ENCODE measurements around the gene KRTAP29-1.
A peak's percentile ranks its signal among the peaks of the same experiment; 100 is the strongest.

Gene KRTAP29-1

GRCh38 chr17:41327411-41328120, 24.9 kb upstream of the KRTAP29-1 start:
- DNase-seq = no peak

- DNase-seq = no peak
Measured at GRCh38 chr17:41326173-41327145, 23.8 kb upstream of the KRTAP29-1 start.

GRCh38 chr17:41325611-41326010, 23.0 kb upstream of the KRTAP29-1 start:
- DNase-seq = no peak

- no peak for DNase-seq
Measured at GRCh38 chr17:41325126-41325525, 22.5 kb upstream of the KRTAP29-1 start.

- DNase-seq = no peak
Measured at GRCh38 chr17:41324180-41325075, 21.8 kb upstream of the KRTAP29-1 start.

- no peak for DNase-seq
Measured at GRCh38 chr17:41322903-41323895, 20.5 kb upstream of the KRTAP29-1 start.

- DNase-seq = peak; percentile 64
Measured at GRCh38 chr17:41322094-41322902, 19.6 kb upstream of the KRTAP29-1 start.

- no peak for DNase-seq
Measured at GRCh38 chr17:41318231-41318630, 15.6 kb upstream of the KRTAP29-1 start.

- DNase-seq = no peak
Measured at GRCh38 chr17:41315814-41316445, 13.3 kb upstream of the KRTAP29-1 start.

GRCh38 chr17:41315204-41315794, 12.6 kb upstream of the KRTAP29-1 start, which contains the start of gene KRTAP17-1:
KRTAP17-1 (minus strand) TSS chr17:41315710; CDS start chr17:41315650, 60 bp downstream.
- DNase-seq = no peak

GRCh38 chr17:41311111-41311510, 8.5 kb upstream of the KRTAP29-1 start:
- no peak for DNase-seq

- DNase-seq = no peak
Measured at GRCh38 chr17:41308918-41309359, 6.3 kb upstream of the KRTAP29-1 start, which contains the start of gene KRTAP16-1. KRTAP16-1 (minus strand) TSS chr17:41309309; CDS start chr17:41309253, 56 bp downstream.

- peak; percentile 95 for DNase-seq
Measured at GRCh38 chr17:41308251-41308917, 5.7 kb upstream of the KRTAP29-1 start.

- peak; percentile 89 for DNase-seq
Measured at GRCh38 chr17:41307647-41308046, 5.0 kb upstream of the KRTAP29-1 start.

GRCh38 chr17:41304091-41304490, 1.4 kb upstream of the KRTAP29-1 start:
- no peak for DNase-seq

GRCh38 chr17:41302981-41303380, 330 bp upstream of the KRTAP29-1 start:
- no peak for DNase-seq

- no peak for DNase-seq
Measured at GRCh38 chr17:41301204-41301790, 1.4 kb downstream of the KRTAP29-1 start.

GRCh38 chr17:41298458-41299135, 4.1 kb downstream of the KRTAP29-1 start:
- DNase-seq = no peak

Data from NCI-H1694 treated with DMSO at 0.1 percent for 48 hours (cell line).